Liver (tissue), 3 donors: Measurements from ENCODE around the gene WNT11.

ENCODE experiments used
- CTCF ChIP-seq: fragments of 150-350 bp; IDR thresholded peaks from 2 replicates; pipeline ENCODE4 v1.5.1; 2017; ENCODE audit warnings: improper control_type of control experiment, low read depth, low read length; ENCODE audit not compliant: missing input control
- GABPA ChIP-seq, 2 donors: IDR thresholded peaks in 1 of 2; conservative IDR thresholded peaks in 1 of 2; 2 replicates each; pipeline ENCODE4 v1.6.1; 2016; ENCODE audit warnings: antibody characterized with exemption in 2 of 2, mild to moderate bottlenecking in 1 of 2, moderate library complexity in 1 of 2
- MAX ChIP-seq: IDR thresholded peaks from 2 replicates; pipeline ENCODE4 v1.6.1; 2016; ENCODE audit warnings: antibody characterized with exemption
- SP1 ChIP-seq: IDR thresholded peaks from 2 replicates; pipeline ENCODE4 v1.6.1; 2018; ENCODE audit warnings: antibody characterized with exemption, mild to moderate bottlenecking
- TF ChIP-seq, protein P1 (sequence below): IDR thresholded peaks from 2 replicates; pipeline ENCODE4 v1.6.1; 2016; ENCODE audit warnings: antibody characterized with exemption, mild to moderate bottlenecking
- donor health status: healthy.
- donor health status: healthy.

DNA sequence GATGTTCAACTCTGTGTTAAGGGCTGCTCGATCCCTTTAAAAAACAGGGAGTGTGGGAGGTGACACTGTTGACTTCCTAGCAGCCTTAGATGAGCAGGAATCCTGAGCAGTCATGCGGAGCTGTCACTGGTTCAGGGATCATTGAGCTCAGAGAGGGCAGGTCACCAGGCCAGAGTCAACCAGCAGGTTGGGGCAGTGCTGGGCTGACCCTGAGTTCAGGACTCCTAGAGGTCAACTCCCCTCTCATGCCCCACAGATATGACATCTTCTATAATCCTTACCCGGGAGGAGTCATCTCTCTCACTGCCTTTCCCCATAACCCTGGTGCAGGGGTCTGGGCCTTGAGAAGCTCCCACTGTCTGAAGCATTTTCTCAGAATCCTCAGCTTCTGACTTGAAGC lies 12.9 kb upstream of the WNT11 start:
- no peak for TF ChIP-seq GABPA (IDR thresholded peaks at IDR 0.05 in 1 of 2, conservative IDR thresholded peaks at IDR 0.05 in 1 of 2)
- no peak for TF ChIP-seq SP1
- no peak for TF ChIP-seq CTCF
- TF ChIP-seq MAX: no peak
- TF ChIP-seq, protein P1, sequence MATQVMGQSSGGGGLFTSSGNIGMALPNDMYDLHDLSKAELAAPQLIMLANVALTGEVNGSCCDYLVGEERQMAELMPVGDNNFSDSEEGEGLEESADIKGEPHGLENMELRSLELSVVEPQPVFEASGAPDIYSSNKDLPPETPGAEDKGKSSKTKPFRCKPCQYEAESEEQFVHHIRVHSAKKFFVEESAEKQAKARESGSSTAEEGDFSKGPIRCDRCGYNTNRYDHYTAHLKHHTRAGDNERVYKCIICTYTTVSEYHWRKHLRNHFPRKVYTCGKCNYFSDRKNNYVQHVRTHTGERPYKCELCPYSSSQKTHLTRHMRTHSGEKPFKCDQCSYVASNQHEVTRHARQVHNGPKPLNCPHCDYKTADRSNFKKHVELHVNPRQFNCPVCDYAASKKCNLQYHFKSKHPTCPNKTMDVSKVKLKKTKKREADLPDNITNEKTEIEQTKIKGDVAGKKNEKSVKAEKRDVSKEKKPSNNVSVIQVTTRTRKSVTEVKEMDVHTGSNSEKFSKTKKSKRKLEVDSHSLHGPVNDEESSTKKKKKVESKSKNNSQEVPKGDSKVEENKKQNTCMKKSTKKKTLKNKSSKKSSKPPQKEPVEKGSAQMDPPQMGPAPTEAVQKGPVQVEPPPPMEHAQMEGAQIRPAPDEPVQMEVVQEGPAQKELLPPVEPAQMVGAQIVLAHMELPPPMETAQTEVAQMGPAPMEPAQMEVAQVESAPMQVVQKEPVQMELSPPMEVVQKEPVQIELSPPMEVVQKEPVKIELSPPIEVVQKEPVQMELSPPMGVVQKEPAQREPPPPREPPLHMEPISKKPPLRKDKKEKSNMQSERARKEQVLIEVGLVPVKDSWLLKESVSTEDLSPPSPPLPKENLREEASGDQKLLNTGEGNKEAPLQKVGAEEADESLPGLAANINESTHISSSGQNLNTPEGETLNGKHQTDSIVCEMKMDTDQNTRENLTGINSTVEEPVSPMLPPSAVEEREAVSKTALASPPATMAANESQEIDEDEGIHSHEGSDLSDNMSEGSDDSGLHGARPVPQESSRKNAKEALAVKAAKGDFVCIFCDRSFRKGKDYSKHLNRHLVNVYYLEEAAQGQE: no peak
